Fibroblast of lung (primary cell): ENCODE measurements around the gene SERPINB5. TPM values are rescaled to one million over a fixed set of nuclear protein-coding genes. Genes with fewer than 3 reads are reported as not detected.

Source experiments
- DNase-seq, 2 donors: peaks; one replicate each; pipeline versions ENCODE4 v3.0.0 to v3.0.0-alpha.2; 2010; ENCODE audit warnings: low read depth in 2 of 2
- H2AFZ ChIP-seq: 2 replicates; pipeline ENCODE4 v1.5.1; 2012; ENCODE audit warnings: low read length, control low read depth, inconsistent platforms
- H3K27ac ChIP-seq: 2 replicates; pipeline ENCODE4 v1.5.1; 2011; ENCODE audit warnings: low read length, control low read depth; ENCODE audit not compliant: insufficient read depth
- H3K27me3 ChIP-seq: 2 replicates; pipeline ENCODE4 v1.5.1; 2011; ENCODE audit warnings: mild to moderate bottlenecking, low read length; ENCODE audit not compliant: control insufficient read depth, insufficient read depth
- H3K36me3 ChIP-seq: 2 replicates; pipeline ENCODE4 v1.5.1; 2011; ENCODE audit warnings: low read length; ENCODE audit not compliant: control insufficient read depth, insufficient read depth
- H3K4me1 ChIP-seq: 2 replicates; pipeline ENCODE4 v1.5.1; 2011; ENCODE audit warnings: low read length; ENCODE audit not compliant: control insufficient read depth, insufficient read depth; ENCODE audit errors: extremely low read depth
- H3K4me2 ChIP-seq: 2 replicates; pipeline ENCODE4 v1.5.1; 2011; ENCODE audit warnings: low read length, control low read depth; ENCODE audit not compliant: insufficient read depth; ENCODE audit errors: extremely low read depth
- H3K4me3 ChIP-seq, 4 experiments: fragments of 200-600 bp in 1 of 4; sonication (generic) in 1 of 4; replicated peaks in 1 of 4; 2 replicates each; pipeline ENCODE4 v1.5.1; 2011 to 2016; ENCODE audit warnings: low read length in 4 of 4, low read depth in 3 of 4, mild to moderate bottlenecking in 3 of 4, control low read depth in 2 of 4, inconsistent platforms in 1 of 4, mixed read lengths in 1 of 4; ENCODE audit not compliant: insufficient read depth in 1 of 4; ENCODE audit errors: control extremely low read depth in 1 of 4
- H3K79me2 ChIP-seq: 2 replicates; pipeline ENCODE4 v1.5.1; 2012; ENCODE audit warnings: mild to moderate bottlenecking, low read length, inconsistent platforms; ENCODE audit not compliant: control insufficient read depth, insufficient read depth
- H3K9ac ChIP-seq: 2 replicates; pipeline ENCODE4 v1.5.1; 2011; ENCODE audit warnings: mild to moderate bottlenecking, low read length, control low read depth; ENCODE audit not compliant: insufficient read depth
- H3K9me3 ChIP-seq: 2 replicates; pipeline ENCODE4 v1.5.1; 2012; ENCODE audit warnings: low read depth, low read length; ENCODE audit not compliant: control insufficient read depth, insufficient read depth
- H4K20me1 ChIP-seq: 2 replicates; pipeline ENCODE4 v1.5.1; 2011; ENCODE audit warnings: low read length; ENCODE audit not compliant: control insufficient read depth, insufficient read depth; ENCODE audit errors: extremely low read depth
- CTCF ChIP-seq, 2 donors: IDR thresholded peaks in 1 of 2; conservative IDR thresholded peaks in 1 of 2; 1 replicate in 1 of 2; 2 replicates in 1 of 2; pipeline ENCODE4 v1.5.1; 2011 to 2012; ENCODE audit warnings: low read length in 2 of 2, control low read depth in 1 of 2, inconsistent platforms in 1 of 2, low read depth in 1 of 2, mild to moderate bottlenecking in 1 of 2
- EZH2 ChIP-seq: IDR thresholded peaks from 2 replicates; pipeline ENCODE4 v1.5.1; 2012; ENCODE audit warnings: low read length, control low read depth, mild to moderate bottlenecking; ENCODE audit errors: missing control alignments
- polyA plus RNA-seq, 2 donors: library from polyadenylated mRNA; depleted of rRNA in 1 of 2; stranded (reverse) in 1 of 2; unstranded in 1 of 2; fragments of >200 nt; gene quantifications; 2 replicates each; pipeline ENCODE4 v1.2.1, GENCODE V29; 2011 to 2012; ENCODE audit warnings: missing spikeins in 1 of 2
- total RNA-seq: library from RNA; depleted of rRNA; stranded (reverse); fragments of >200 nt; gene quantifications from 2 replicates; pipeline ENCODE4 v1.2.1, GENCODE V29; 2014

SERPINB5 gene
- total and polyA plus RNA-seq, 2 donors (not counting 1 experiment from before 2014, with no cell fraction given), result 0.05 TPM; not detected in 1

DNA sequence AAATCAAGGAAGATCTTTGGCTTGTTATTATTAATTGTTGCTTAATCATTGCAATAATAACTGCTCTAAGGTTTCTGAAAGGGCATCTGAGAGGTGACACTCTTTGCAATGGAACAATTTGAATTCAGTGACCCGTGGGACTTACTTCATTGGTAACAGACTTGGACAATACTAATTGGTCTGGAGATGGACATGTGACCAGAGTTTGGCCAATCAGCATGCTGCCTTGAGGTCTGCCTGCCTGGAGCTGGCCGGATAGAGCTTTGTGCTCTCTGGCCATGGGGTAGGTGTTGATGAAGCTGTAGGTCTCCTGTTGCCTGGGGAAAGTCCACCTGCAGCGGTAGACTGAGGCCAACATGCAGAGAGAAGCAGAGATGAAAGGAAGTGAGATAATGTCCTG is 30.5 kb upstream of the SERPINB5 start:
- Histone ChIP-seq H3K36me3 (no peaks in the 10 kb centered on the region), H3K79me2 (no peaks in the 10 kb centered on the region), H3K4me3 (no peak overlapping the region), H2AFZ (no peak overlapping the region), H3K9ac (no peak overlapping the region), H3K4me1 (peaks cover 4% of the 10 kb centered on the region), H4K20me1 (no peaks in the 10 kb centered on the region), H3K27me3 (no peaks in the 10 kb centered on the region), H3K4me2 (no peak overlapping the region), H3K9me3 (no peaks in the 10 kb centered on the region), H3K27ac (no peak overlapping the region)
- TF ChIP-seq EZH2 (no peak), CTCF (conservative IDR thresholded peaks at IDR 0.05 in 1 of 2, IDR thresholded peaks at IDR 0.05 in 1 of 2; ENCODE audit: low read depth in 1 of 2, low read length in 2 of 2) (no peak)
- no peak for DNase-seq

DNA sequence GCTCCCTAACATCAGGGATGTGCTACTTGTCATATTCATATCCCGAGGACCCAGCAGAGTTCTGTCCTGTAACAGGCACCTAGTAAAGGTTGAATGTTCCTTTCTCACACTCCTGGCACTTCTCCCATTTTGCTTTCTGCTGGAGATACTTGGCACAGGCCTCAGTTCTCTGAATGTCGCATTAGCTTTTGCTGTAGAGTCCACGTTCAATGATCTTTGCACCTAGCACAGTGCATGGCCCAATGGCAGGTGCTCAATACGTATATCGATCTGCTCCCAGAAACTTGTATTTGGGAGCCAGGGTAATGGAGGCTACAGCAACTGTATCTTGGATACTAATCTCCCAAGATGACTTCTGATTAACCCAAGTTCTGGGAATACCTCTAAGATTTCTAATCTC is 29.7 kb upstream of the SERPINB5 start:
- Histone ChIP-seq H4K20me1 (no peaks in the 10 kb centered on the region), H3K9me3 (no peaks in the 10 kb centered on the region), H2AFZ (no peak overlapping the region), H3K4me1 (peaks cover 4% of the 10 kb centered on the region), H3K79me2 (no peaks in the 10 kb centered on the region), H3K27me3 (no peaks in the 10 kb centered on the region), H3K36me3 (no peaks in the 10 kb centered on the region), H3K9ac (no peak overlapping the region), H3K4me2 (no peak overlapping the region), H3K4me3 (no peak overlapping the region), H3K27ac (no peak overlapping the region)
- TF ChIP-seq EZH2, result no peak
- no peak for TF ChIP-seq CTCF (conservative IDR thresholded peaks at IDR 0.05 in 1 of 2, IDR thresholded peaks at IDR 0.05 in 1 of 2; ENCODE audit: low read depth in 1 of 2, low read length in 2 of 2)
- no peak for DNase-seq

DNA sequence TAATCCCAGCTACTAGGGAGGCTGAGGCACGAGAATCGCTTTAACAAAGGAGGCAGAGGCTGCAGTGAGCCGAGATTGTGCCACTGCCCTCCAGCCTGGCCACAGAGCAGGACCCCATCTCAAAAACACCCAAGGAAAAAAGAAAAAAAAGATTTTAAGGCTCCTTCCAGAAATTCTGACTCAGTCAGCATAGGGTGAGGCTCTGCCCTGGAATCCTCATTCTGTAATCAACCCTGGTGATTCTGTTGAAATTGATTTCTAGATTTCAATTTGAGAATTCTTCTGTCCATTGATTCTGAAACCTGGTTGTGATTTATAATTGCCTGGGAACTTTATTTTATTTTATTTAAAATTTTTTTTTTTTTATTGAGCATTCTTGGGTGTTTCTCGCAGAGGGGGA is 27.3 kb upstream of the SERPINB5 start:
- Histone ChIP-seq H3K27ac (no peak overlapping the region), H3K9ac (no peak overlapping the region), H3K27me3 (no peaks in the 10 kb centered on the region), H3K9me3 (no peaks in the 10 kb centered on the region), H3K4me1 (peaks cover 2% of the 10 kb centered on the region), H3K36me3 (no peaks in the 10 kb centered on the region), H2AFZ (no peak overlapping the region), H4K20me1 (no peaks in the 10 kb centered on the region), H3K4me3 (no peak overlapping the region), H3K4me2 (no peak overlapping the region), H3K79me2 (no peaks in the 10 kb centered on the region)
- TF ChIP-seq CTCF (conservative IDR thresholded peaks at IDR 0.05 in 1 of 2, IDR thresholded peaks at IDR 0.05 in 1 of 2; ENCODE audit: low read depth in 1 of 2, low read length in 2 of 2), result no peak
- no peak for TF ChIP-seq EZH2
- no peak for DNase-seq
